Ovary (tissue), 9 donors: Measurements from ENCODE around the gene HAPLN2. TPM values are rescaled to one million over a fixed set of nuclear protein-coding genes. Genes with fewer than 3 reads are reported as not detected.

ENCODE experiments used
- DNase-seq, 5 donors: peaks; one replicate each; pipeline ENCODE4 v3.0.0-alpha.2; 2019 to 2020
- H3K27ac ChIP-seq, 2 donors: fragments of 200-600 bp; one replicate each; pipeline versions ENCODE4 v1.5.1 to v1.8.0; 2019 to 2022
- H3K27me3 ChIP-seq: fragments of 200-600 bp; one replicate; pipeline ENCODE4 v1.8.0; 2022
- H3K36me3 ChIP-seq: fragments of 200-600 bp; sonication (generic); one replicate; pipeline ENCODE4 v1.5.1; 2019
- H3K4me1 ChIP-seq: one replicate; pipeline ENCODE4 v1.8.1; 2013; ENCODE audit warnings: mild to moderate bottlenecking, moderate library complexity; ENCODE audit not compliant: insufficient read depth
- H3K4me3 ChIP-seq: fragments of 200-600 bp; sonication (generic); one replicate; pipeline ENCODE4 v1.5.1; 2017
- H3K9me3 ChIP-seq, 2 donors: fragments of 200-600 bp in 1 of 2; sonication (generic) in 1 of 2; one replicate each; pipeline versions ENCODE4 v1.5.1 to v1.8.1; 2013 to 2019; ENCODE audit warnings: mild to moderate bottlenecking in 1 of 2, moderate library complexity in 1 of 2
- EP300 ChIP-seq: sonication (generic); formaldehyde crosslinking; IDR thresholded peaks from one replicate; pipeline ENCODE4 v1.6.1; 2017; ENCODE audit warnings: antibody characterized with exemption
- POLR2A ChIP-seq: fragments of 450-650 bp; IDR thresholded peaks from one replicate; pipeline ENCODE4 v1.6.1; 2017; ENCODE audit warnings: antibody characterized with exemption, mild to moderate bottlenecking, moderate library complexity
- WGBS, 3 donors: extraction: QIAGEN DNeasy Blood & Tissue Kit in 1 of 3; methylation state at CpG; one replicate each; pipeline versions ENCODE4 v1.1.5 to v1.1.7; 2013 to 2017; 5-methylcytosine and 5-hydroxymethylcytosine counted together
- intact Hi-C, 4 donors: fragments of 100-400 bp; cut with DNase I; formaldehyde crosslinking; loops; one replicate each; pipeline versions ENCODE4 v1.11.0 to v1.15.1; 2022 to 2023
- polyA plus RNA-seq, 2 donors: library from polyadenylated mRNA; stranded (reverse); fragments of 200-250 nt in 1 of 2; fragments of 350-450 nt in 1 of 2; fragmentation: Illumina TruSeq in 1 of 2; extraction: RNeasy Lipid Tissue Mini Kit (QIAGEN cat#74804) in 1 of 2; gene quantifications; one replicate each; pipeline ENCODE4 v1.2.3, GENCODE V29; 2013 to 2014
- total RNA-seq, 7 donors: library from RNA; depleted of rRNA in 2 of 7; stranded (reverse); fragments of >200 nt in 2 of 7; fragmentation: NEBNext Ultra II Directional in 3 of 7; extraction: Animal tissue kit (Norgen Biotek cat#: 25700) in 3 of 7; gene quantifications; one replicate each; pipeline versions ENCODE4 v1.1.0 to v1.2.4, GENCODE V29; 2016 to 2023
- TF ChIP-seq, protein P1 (sequence below), 3 donors: fragments of 450-650 bp in 2 of 3; fragments of 200-600 bp in 1 of 3; IDR thresholded peaks; one replicate each; pipeline versions ENCODE4 v1.5.1 to v1.8.0; 2016 to 2022; ENCODE audit warnings: antibody characterized with exemption in 3 of 3, mild to moderate bottlenecking in 1 of 3
- donor health status: DM: no; HTN: no; CAD: no; lungs with moderate emphysema.
- donor health status: DM: no; HTN: no; CAD: no.
- donor health status: Bipolar disorder and iron deficiency.
- donor health status: DM: yes; HTN: yes; CAD: no.
- donor health status: DM: no; HTN: no; CAD: no.
- donor health status: DM: yes; HTN: yes; CAD: no.

The HAPLN2 gene
- total and polyA plus RNA-seq, 9 donors, result 0.30 to 1.9 (median 1.2) TPM; not detected in 1

DNA sequence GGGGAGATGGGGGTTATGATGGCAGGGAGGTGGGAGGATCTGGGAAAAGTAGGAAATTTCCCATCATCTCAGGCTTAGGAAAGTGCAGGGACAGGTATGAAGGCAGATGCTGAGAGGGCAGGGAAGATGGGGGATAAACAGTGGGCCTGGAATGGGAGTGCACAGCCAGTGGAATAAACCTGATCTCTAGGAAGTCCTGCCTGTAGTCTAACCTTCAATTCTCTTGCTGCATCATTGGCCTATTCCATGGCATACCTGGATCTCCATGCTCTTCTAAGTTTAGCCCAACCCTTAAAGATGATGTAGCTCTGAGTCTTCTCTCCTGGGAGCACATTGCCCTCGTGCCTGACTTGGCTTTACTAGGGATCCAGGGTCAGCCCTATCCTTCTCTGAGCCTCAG, 25.4 kb downstream of the HAPLN2 start:
- intact Hi-C loops, result no loop called here
- no peak for DNase-seq
- Histone ChIP-seq H3K4me1 (peaks cover 2% of the 10 kb centered on the region), H3K27me3 (no peaks in the 10 kb centered on the region), H3K36me3 (no peaks in the 10 kb centered on the region), H3K27ac (no peak overlapping the region), H3K9me3 (no peaks in the 10 kb centered on the region), H3K4me3 (no peak overlapping the region)
- TF ChIP-seq EP300 (no peak), POLR2A (no peak)
- TF ChIP-seq, protein P1, sequence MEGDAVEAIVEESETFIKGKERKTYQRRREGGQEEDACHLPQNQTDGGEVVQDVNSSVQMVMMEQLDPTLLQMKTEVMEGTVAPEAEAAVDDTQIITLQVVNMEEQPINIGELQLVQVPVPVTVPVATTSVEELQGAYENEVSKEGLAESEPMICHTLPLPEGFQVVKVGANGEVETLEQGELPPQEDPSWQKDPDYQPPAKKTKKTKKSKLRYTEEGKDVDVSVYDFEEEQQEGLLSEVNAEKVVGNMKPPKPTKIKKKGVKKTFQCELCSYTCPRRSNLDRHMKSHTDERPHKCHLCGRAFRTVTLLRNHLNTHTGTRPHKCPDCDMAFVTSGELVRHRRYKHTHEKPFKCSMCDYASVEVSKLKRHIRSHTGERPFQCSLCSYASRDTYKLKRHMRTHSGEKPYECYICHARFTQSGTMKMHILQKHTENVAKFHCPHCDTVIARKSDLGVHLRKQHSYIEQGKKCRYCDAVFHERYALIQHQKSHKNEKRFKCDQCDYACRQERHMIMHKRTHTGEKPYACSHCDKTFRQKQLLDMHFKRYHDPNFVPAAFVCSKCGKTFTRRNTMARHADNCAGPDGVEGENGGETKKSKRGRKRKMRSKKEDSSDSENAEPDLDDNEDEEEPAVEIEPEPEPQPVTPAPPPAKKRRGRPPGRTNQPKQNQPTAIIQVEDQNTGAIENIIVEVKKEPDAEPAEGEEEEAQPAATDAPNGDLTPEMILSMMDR (IDR thresholded peaks at IDR 0.05), result no peak
- 30 to 48% (median 35%) methylated on average over 1 of the region's 1 CpG for WGBS, 3 donors

DNA sequence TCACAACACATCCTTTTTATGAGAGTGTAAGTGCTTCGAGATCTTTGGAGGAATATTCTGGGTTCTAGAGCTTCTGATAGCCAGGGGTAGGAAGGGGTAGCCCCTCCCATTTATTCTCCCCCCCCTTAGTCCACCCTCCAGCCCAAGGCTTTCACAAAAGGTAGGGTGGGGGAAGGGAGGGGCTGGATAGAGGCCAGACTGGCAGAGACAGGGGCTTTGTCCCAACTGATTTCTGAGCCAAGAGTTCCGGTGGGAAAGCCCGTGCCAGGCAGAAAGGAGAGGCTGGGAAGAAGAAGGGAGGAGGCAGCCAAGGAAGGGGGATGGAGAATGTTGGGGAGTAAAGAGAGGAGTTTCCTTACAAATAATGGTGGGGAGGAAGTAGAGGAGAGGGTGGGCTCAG, 25.8 kb downstream of the HAPLN2 start:
- Histone ChIP-seq H3K9me3 (no peaks in the 10 kb centered on the region), H3K36me3 (no peaks in the 10 kb centered on the region), H3K4me3 (no peak overlapping the region), H3K27me3 (no peaks in the 10 kb centered on the region), H3K27ac (no peak overlapping the region), H3K4me1 (peaks cover 2% of the 10 kb centered on the region)
- WGBS, 3 donors, result 29 to 43% (median 32%) methylated on average over 3 of the region's 3 CpGs
- no peak for DNase-seq
- intact Hi-C loops, result no loop called here
- TF ChIP-seq, protein P1 (IDR thresholded peaks at IDR 0.05), result no peak
- TF ChIP-seq POLR2A (no peak), EP300 (no peak)

DNA sequence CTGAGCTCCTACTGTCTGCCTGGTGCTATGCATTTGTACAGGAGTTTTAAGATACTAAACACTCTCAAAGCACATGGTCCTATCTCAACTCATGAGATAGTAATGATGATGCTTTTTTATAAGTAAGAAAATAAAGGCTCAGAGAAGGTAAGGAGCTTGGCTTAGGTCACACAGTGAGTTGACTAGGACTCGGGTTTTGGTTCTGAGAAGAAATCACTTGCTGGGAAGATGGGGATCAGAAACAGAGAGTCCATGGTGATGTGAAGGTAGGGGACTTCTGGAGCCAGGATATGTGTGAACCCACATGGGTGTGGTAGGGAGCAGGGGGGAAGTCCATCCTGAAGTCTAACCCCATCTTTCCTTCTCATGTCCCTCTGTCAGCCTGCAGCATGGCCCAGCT, 26.5 kb downstream of the HAPLN2 start:
- no peaks in the 10 kb centered on the region for H3K9me3 ChIP-seq
- H3K36me3 ChIP-seq, result no peaks in the 10 kb centered on the region
- no peak overlapping the region for H3K4me3 ChIP-seq
- WGBS, 3 donors, result 76 to 88% (median 88%) methylated on average over 1 of the region's 1 CpG
- TF ChIP-seq EP300 (no peak), POLR2A (no peak)
- TF ChIP-seq, protein P1 (IDR thresholded peaks at IDR 0.05), result no peak
- intact Hi-C loops, result no loop called here
- no peak overlapping the region for H3K27ac ChIP-seq
- peaks cover 2% of the 10 kb centered on the region for H3K4me1 ChIP-seq
- no peak for DNase-seq
- H3K27me3 ChIP-seq, result no peaks in the 10 kb centered on the region

DNA sequence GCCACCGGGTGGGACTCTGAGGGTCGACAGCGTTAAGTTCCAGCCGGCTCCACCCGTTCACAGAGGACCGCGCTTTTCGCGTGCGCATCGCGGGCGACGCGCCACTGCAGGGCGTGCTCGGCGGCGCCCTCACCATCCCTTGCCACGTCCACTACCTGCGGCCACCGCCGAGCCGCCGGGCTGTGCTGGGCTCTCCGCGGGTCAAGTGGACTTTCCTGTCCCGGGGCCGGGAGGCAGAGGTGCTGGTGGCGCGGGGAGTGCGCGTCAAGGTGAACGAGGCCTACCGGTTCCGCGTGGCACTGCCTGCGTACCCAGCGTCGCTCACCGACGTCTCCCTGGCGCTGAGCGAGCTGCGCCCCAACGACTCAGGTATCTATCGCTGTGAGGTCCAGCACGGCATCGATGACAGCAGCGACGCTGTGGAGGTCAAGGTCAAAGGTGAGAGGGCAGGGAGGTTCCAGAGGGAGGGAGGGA, 27.6 kb downstream of the HAPLN2 start:
- H3K4me1 ChIP-seq, result peaks cover 2% of the 10 kb centered on the region
- H3K36me3 ChIP-seq, result no peaks in the 10 kb centered on the region
- intact Hi-C loops, result no loop called here
- no peak overlapping the region for H3K27ac ChIP-seq
- no peak for DNase-seq
- TF ChIP-seq EP300, result no peak
- TF ChIP-seq, protein P1 (IDR thresholded peaks at IDR 0.05), result no peak
- no peak for TF ChIP-seq POLR2A
- no peaks in the 10 kb centered on the region for H3K9me3 ChIP-seq
- H3K27me3 ChIP-seq, result no peaks in the 10 kb centered on the region
- H3K4me3 ChIP-seq, result no peak overlapping the region
- WGBS, 3 donors, result 5 to 16% (median 6%) methylated on average over 27 to 51 of the region's 51 CpGs
